Breast epithelium (tissue), 4 donors: ENCODE data around the gene CLDN6. TPM values are rescaled to one million over a fixed set of nuclear protein-coding genes. Genes with fewer than 3 reads are reported as not detected.

Source experiments
- DNase-seq, 2 donors: peaks; one replicate each; pipeline ENCODE4 v3.0.0-alpha.2; 2019; ENCODE audit warnings: low spot score in 2 of 2
- H3K27ac ChIP-seq, 2 donors: fragments of 200-600 bp; sonication (generic) in 1 of 2; one replicate each; pipeline ENCODE4 v1.5.1; 2016 to 2019; ENCODE audit warnings: mild to moderate bottlenecking in 1 of 2
- H3K27me3 ChIP-seq, 2 donors: fragments of 200-600 bp; sonication (generic) in 1 of 2; one replicate each; pipeline versions ENCODE4 v1.5.1 to v1.6.0; 2017 to 2019; ENCODE audit warnings: control low read depth in 1 of 2, mild to moderate bottlenecking in 1 of 2
- H3K36me3 ChIP-seq: fragments of 200-600 bp; one replicate; pipeline ENCODE4 v1.5.1; 2019
- H3K4me1 ChIP-seq, 2 donors: fragments of 200-600 bp; sonication (generic); one replicate each; pipeline ENCODE4 v1.5.1; 2016 to 2019; ENCODE audit warnings: control low read depth in 1 of 2
- H3K4me3 ChIP-seq, 3 donors: fragments of 200-600 bp; sonication (generic); 1 replicate in 2 of 3; 2 replicates in 1 of 3; pipeline ENCODE4 v1.5.1; 2016 to 2019; ENCODE audit warnings: mild to moderate bottlenecking in 3 of 3, moderate library complexity in 2 of 3
- H3K9me3 ChIP-seq, 2 donors: fragments of 200-600 bp; sonication (generic) in 1 of 2; one replicate each; pipeline ENCODE4 v1.5.1; 2016 to 2019; ENCODE audit warnings: control low read depth in 1 of 2
- POLR2A ChIP-seq: fragments of 450-650 bp; IDR thresholded peaks from one replicate; pipeline ENCODE4 v1.6.1; 2016; ENCODE audit warnings: antibody characterized with exemption, mild to moderate bottlenecking, moderate library complexity
- POLR2AphosphoS5 ChIP-seq, 3 donors: sonication (generic); formaldehyde crosslinking; IDR thresholded peaks; one replicate each; pipeline ENCODE4 v1.6.1; 2017; ENCODE audit warnings: antibody characterized with exemption in 3 of 3
- intact Hi-C: fragments of 100-400 bp; cut with DNase I; formaldehyde crosslinking; loops from one replicate; pipeline ENCODE4 v1.15.1; 2023; ENCODE audit warnings: low total_unique reads
- total RNA-seq, 3 donors: library from RNA; depleted of rRNA; stranded (reverse); fragments of >200 nt; gene quantifications; one replicate each; pipeline ENCODE4 v1.1.0, GENCODE V29; 2016
- TF ChIP-seq, protein P1 (sequence below), 3 donors: fragments of 450-650 bp; IDR thresholded peaks; one replicate each; pipeline ENCODE4 v1.5.1; 2016 to 2017; ENCODE audit warnings: antibody characterized with exemption in 3 of 3, mild to moderate bottlenecking in 3 of 3, moderate library complexity in 3 of 3

The CLDN6 gene, protein sequence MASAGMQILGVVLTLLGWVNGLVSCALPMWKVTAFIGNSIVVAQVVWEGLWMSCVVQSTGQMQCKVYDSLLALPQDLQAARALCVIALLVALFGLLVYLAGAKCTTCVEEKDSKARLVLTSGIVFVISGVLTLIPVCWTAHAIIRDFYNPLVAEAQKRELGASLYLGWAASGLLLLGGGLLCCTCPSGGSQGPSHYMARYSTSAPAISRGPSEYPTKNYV
- not detected for total RNA-seq

DNA sequence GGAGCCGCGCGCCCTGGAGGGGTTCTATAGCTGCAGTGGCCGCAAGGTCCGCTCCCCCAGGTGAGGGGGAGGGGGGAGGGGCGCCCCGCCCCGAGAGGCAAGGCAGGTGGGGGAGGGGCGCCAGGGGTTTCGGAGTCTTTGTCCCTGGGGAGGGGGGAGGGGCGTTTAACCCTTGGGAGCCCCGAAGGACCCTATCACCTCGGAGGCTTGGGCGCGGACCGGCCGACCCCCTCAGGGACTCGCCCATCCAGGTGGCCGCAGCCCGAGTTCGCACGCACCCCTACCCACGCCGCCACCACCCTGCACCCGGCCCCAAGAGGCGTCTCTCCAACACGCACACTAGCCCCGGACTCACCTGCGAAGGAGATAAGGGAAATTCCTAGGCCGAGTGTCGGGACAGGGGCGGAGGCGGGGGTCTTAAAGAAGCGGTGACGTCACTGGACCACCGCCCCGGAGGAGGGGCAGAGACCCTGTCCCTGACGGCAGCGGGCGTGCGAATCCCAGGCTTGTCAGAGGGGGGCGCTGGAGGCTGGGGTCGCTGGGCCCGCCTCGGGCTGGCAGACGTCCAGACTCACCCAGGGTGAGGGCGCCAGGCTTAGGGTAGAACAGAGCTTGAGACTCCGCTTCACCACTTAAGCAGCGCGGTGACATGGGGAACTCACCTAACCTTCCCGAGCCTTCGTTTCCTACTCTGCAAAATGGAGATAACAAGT, at the start of gene CLDN6:
Gene CLDN6, minus strand, starts transcription at position 390 of the 713 bp plus-strand sequence. CDS start 2,162 bp downstream, outside the sequence.
- Histone ChIP-seq H3K4me1 (peaks cover 11 to 15% of the 10 kb centered on the region in 2 donors), H3K9me3 (no peaks in the 10 kb centered on the region), H3K36me3 (no peaks in the 10 kb centered on the region), H3K4me3 (no peak within 1 kb of the TSS), H3K27me3 (peaks cover 3 to 23% of the 10 kb centered on the region in 2 donors), H3K27ac (no peak within 1 kb of the TSS)
- TF ChIP-seq POLR2A, result no peak
- TF ChIP-seq, protein P1, sequence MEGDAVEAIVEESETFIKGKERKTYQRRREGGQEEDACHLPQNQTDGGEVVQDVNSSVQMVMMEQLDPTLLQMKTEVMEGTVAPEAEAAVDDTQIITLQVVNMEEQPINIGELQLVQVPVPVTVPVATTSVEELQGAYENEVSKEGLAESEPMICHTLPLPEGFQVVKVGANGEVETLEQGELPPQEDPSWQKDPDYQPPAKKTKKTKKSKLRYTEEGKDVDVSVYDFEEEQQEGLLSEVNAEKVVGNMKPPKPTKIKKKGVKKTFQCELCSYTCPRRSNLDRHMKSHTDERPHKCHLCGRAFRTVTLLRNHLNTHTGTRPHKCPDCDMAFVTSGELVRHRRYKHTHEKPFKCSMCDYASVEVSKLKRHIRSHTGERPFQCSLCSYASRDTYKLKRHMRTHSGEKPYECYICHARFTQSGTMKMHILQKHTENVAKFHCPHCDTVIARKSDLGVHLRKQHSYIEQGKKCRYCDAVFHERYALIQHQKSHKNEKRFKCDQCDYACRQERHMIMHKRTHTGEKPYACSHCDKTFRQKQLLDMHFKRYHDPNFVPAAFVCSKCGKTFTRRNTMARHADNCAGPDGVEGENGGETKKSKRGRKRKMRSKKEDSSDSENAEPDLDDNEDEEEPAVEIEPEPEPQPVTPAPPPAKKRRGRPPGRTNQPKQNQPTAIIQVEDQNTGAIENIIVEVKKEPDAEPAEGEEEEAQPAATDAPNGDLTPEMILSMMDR (IDR thresholded peaks at IDR 0.05), result no peak
- TF ChIP-seq POLR2AphosphoS5 (IDR thresholded peaks at IDR 0.05), result no peak
- intact Hi-C loops, result no loop called here
- DNase-seq, result no peak

DNA sequence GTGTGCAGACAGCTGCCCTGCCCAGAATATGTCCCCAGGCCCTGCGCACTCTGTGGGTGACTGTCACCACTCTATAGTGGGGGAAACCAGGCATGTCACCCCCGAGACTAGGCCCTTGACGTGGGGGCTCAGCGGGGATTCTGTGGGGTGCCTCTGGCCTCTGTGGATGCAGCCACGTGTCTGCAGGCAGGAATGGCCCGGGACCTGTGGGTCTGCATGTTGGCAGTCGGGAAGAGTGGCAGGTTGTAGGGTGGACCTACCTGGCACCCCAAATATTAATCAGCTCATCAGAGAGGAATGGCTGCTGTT, 48.4 kb upstream of the CLDN6 start:
- Histone ChIP-seq H3K27ac (no peak overlapping the region), H3K27me3 (no peaks in the 10 kb centered on the region), H3K4me1 (no peaks in the 10 kb centered on the region), H3K4me3 (peak overlapping the region; percentile 27 to 46 (median 35)), H3K9me3 (no peaks in the 10 kb centered on the region), H3K36me3 (no peaks in the 10 kb centered on the region)
- intact Hi-C loops, result no loop called here
- TF ChIP-seq POLR2A, result no peak
- TF ChIP-seq, protein P1 (IDR thresholded peaks at IDR 0.05), result no peak
- TF ChIP-seq POLR2AphosphoS5 (IDR thresholded peaks at IDR 0.05), result no peak
- no peak for DNase-seq

DNA sequence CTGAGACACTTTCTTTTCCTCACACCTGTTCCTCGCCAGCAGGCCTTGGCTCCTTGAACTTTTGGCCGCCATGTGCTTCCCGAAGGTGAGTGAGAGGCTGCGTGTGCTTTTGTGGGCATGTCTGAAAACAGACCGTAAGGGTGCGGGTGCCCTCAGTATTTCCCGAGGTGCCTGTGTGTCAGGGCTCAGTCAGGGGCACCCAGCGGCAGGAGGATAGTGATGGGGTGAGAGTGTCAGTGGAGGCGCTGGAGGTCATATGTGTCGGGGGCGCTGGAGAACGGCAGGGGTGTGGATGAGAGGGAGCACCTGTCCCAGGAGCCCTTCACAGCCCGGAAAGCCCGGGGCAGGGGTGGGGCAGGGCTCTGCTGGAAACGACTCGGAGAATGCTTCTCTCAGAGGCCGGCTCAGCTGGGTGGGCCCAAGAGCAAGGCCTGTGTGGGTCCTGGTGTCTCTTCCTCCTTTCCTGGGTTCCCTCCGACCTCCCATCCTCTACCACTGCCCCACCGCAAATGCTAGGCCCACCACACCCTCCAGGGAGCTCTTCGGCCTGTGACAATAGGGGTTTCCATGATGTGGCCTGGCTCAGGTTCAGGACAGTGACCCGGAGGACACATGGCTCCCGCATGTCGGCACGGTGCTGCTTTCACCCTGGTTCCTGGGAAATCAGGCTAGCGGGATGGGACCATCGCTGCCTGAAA, 47.9 kb upstream of the CLDN6 start:
- Histone ChIP-seq H3K9me3 (no peaks in the 10 kb centered on the region), H3K27ac (peak overlapping the region in 1 of 2 donors; percentile 53), H3K36me3 (no peaks in the 10 kb centered on the region), H3K4me1 (no peaks in the 10 kb centered on the region), H3K4me3 (peak overlapping the region; percentile 27 to 46 (median 35)), H3K27me3 (no peaks in the 10 kb centered on the region)
- TF ChIP-seq POLR2AphosphoS5 (IDR thresholded peaks at IDR 0.05), result no peak
- TF ChIP-seq POLR2A, result no peak
- TF ChIP-seq, protein P1 (IDR thresholded peaks at IDR 0.05), result no peak
- DNase-seq, result no peak
- intact Hi-C loops, result no loop called here

DNA sequence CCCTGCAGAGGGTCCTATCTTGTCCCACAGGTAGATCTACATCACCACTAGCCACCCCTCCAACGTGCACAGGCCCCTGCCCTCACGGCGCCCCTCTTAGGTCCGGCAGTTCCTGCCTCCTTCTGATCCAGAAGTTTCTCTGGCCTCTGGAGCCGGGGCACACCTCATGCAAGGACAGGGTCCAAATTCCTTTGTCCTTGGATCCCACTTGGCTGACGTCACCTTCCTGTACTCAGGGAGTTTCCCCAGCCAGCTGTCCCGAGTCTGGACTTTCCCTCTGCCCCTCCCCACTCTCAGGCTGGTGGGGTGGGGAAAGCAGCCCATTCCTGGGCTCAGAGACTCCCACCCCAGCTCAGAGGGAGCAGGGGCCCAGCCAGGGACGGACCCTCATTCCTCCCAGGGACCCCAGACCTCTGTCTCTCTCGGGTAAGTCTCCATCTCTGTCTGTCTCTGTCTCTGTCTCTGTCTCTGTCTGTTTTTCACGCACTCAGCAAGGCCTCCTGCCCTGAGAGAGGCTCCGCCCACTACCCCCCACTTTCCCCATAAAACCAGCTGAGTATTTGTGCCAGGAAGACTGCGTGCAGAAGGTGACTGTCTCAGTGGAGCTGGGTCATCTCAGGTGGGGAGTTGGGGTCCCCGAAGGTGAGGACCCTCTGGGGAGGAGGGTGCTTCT, 47.2 kb upstream of the CLDN6 start, which contains the start of gene IL32:
Gene IL32, plus strand, starts transcription at position 572 of the 673 bp plus-strand sequence. CDS start 172 bp downstream, outside the sequence.
- H3K4me3 ChIP-seq, result peak within 1 kb of the TSS; percentile 27 to 46 (median 35)

More for the DNA sequence above, 47.2 kb upstream of the CLDN6 start, which contains the start of gene IL32:
- Histone ChIP-seq H3K4me1 (no peaks in the 10 kb centered on the region), H3K9me3 (no peaks in the 10 kb centered on the region), H3K27ac (peak within 1 kb of the TSS; percentile 17 to 53), H3K36me3 (no peaks in the 10 kb centered on the region), H3K27me3 (no peaks in the 10 kb centered on the region)
- DNase-seq, result no peak
- intact Hi-C loops, result no loop called here
- TF ChIP-seq, protein P1 (IDR thresholded peaks at IDR 0.05), result no peak
- no peak for TF ChIP-seq POLR2A
- no peak for TF ChIP-seq POLR2AphosphoS5 (IDR thresholded peaks at IDR 0.05)
